ENCODE measurements around the gene CCDC3. TPM values are rescaled to one million over a fixed set of nuclear protein-coding genes. Genes with fewer than 3 reads are reported as not detected.

CCDC3 gene
- total RNA-seq, 4 donors from 2014 or later = 5.6 to 34.3 (median 13.4) TPM

DNA sequence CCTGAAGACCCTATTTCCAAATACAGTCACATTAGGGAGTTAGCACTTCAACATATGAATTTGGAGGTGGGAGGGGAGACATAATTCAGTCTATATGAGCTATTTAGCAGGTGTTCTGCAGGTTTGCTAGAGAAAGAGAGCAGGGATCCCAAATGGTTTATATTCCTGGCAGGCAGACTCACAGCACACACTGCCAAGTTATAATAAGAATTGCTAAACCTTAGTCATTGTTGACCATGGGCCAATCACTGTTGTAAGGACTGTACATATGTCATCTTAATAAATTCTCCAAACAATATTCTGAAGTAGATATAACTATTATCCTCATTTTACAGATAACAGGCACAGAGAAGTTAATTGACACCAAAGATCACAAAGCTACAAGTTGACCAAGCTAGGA lies 1.5 kb upstream of the CCDC3 start:
- Histone ChIP-seq H3K4me3 (no peak overlapping the region), H3K27ac (no peak overlapping the region), H3K9me3 (no peaks in the 10 kb centered on the region), H3K27me3 (peaks cover 0 to 24% (median 0%) of the 10 kb centered on the region in 4 donors), H3K36me3 (no peaks in the 10 kb centered on the region), H3K4me1 (peaks cover 0 to 32% (median 0%) of the 10 kb centered on the region in 3 donors)
- intact Hi-C loops (cut with DNase I) = no loop called here
- no peak for DNase-seq
- no peak for TF ChIP-seq CTCF (IDR thresholded peaks at IDR 0.05)
- TF ChIP-seq POLR2A (IDR thresholded peaks at IDR 0.05) = no peak

GRCh38 chr10:13001887-13002212 lies 337 bp upstream of the CCDC3 start:
- no peaks in the 10 kb centered on the region for H3K36me3 ChIP-seq
- no peak for DNase-seq
- intact Hi-C loops (cut with DNase I) = no loop called here
- peaks cover 0 to 17% (median 0%) of the 10 kb centered on the region in 4 donors for H3K27me3 ChIP-seq
- WGBS, 2 donors = 5 to 6% methylated on average over 4 to 6 of the region's 9 CpGs
- peaks cover 0 to 32% (median 0%) of the 10 kb centered on the region in 3 donors for H3K4me1 ChIP-seq
- H3K9me3 ChIP-seq = no peaks in the 10 kb centered on the region
- no peak for TF ChIP-seq POLR2A (IDR thresholded peaks at IDR 0.05)
- no peak for TF ChIP-seq CTCF (IDR thresholded peaks at IDR 0.05)
- peak overlapping the region in 3 of 4 donors; percentile 53 to 81 (median 80) for H3K27ac ChIP-seq
- peak overlapping the region; percentile 48 to 69 (median 54) for H3K4me3 ChIP-seq

- DNase-seq = no peak
- 31 to 48% methylated on average over 4 of the region's 4 CpGs for WGBS, 2 donors
- Histone ChIP-seq H3K9me3 (no peaks in the 10 kb centered on the region), H3K27ac (peak overlapping the region in 3 of 4 donors; percentile 36 to 81 (median 80)), H3K27me3 (peaks cover 0 to 17% (median 0%) of the 10 kb centered on the region in 4 donors), H3K36me3 (no peaks in the 10 kb centered on the region), H3K4me1 (peaks cover 0 to 40% (median 0%) of the 10 kb centered on the region in 3 donors), H3K4me3 (peak overlapping the region; percentile 48 to 69 (median 54))
- intact Hi-C loops (cut with DNase I) = no loop called here
- no peak for TF ChIP-seq POLR2A (IDR thresholded peaks at IDR 0.05)
- TF ChIP-seq CTCF (IDR thresholded peaks at IDR 0.05) = no peak
These were observed 1.1 kb downstream of the CCDC3 start for GRCh38 chr10:13000431-13000830.

- DNase-seq = no peak
- intact Hi-C loops (cut with DNase I) = no loop called here
- H3K27ac ChIP-seq = peak overlapping the region in 2 of 4 donors; percentile 36 to 81
- H3K4me1 ChIP-seq = peaks cover 0 to 43% (median 0%) of the 10 kb centered on the region in 3 donors
- no peaks in the 10 kb centered on the region for H3K36me3 ChIP-seq
- TF ChIP-seq POLR2A (IDR thresholded peaks at IDR 0.05) (no peak), CTCF (IDR thresholded peaks at IDR 0.05) (no peak)
- no peaks in the 10 kb centered on the region for H3K9me3 ChIP-seq
- WGBS, 2 donors = 68 to 70% methylated on average over 6 of the region's 6 CpGs
- H3K4me3 ChIP-seq = peak overlapping the region in 3 of 4 donors; percentile 48 to 69 (median 58)
- H3K27me3 ChIP-seq = peaks cover 0 to 17% (median 0%) of the 10 kb centered on the region in 4 donors
These were observed 1.7 kb downstream of the CCDC3 start for GRCh38 chr10:12999849-13000248.

GRCh38 chr10:12995425-12995861 lies 6.1 kb downstream of the CCDC3 start:
- Histone ChIP-seq H3K9me3 (no peaks in the 10 kb centered on the region), H3K36me3 (no peaks in the 10 kb centered on the region), H3K4me1 (peaks cover 0 to 28% (median 6%) of the 10 kb centered on the region in 3 donors), H3K27ac (peak overlapping the region in 3 of 4 donors; percentile 28 to 64 (median 59)), H3K27me3 (peaks cover 0 to 4% (median 0%) of the 10 kb centered on the region in 4 donors), H3K4me3 (no peak overlapping the region)
- intact Hi-C loops (cut with DNase I) = no loop called here
- 40 to 56% methylated on average over 7 to 8 of the region's 8 CpGs for WGBS, 2 donors
- TF ChIP-seq CTCF (IDR thresholded peaks at IDR 0.05) (no peak), POLR2A (IDR thresholded peaks at IDR 0.05) (no peak)
- DNase-seq = no peak
